ENCODE results near the gene ADAM20. TPM values are rescaled to one million over a fixed set of nuclear protein-coding genes. Genes with fewer than 3 reads are reported as not detected.
A peak's percentile ranks its signal among the peaks of the same experiment; 100 is the strongest.

The ADAM20 gene
- total RNA-seq, 1 experiment from 2014 or later, result 0.94 TPM

DNA sequence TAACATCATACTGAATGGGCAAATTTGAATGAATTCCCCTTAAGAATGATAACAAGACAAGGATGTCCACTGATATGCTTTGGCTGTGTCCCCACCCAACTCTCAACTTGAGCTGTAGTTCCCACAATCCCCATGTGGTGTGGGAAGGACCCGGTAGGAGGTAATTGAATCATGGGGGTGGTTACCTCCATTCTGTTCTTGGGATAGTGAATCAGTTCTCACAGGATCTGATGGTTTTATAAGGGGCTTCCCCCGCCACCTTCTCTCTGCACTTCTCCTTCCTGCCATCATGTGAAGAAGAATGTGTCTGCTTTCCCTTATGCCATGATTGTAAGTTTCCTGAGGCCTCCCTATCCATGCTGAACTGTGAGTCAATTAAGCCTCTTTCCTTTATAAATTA, 36.3 kb upstream of the ADAM20 start:
- Histone ChIP-seq H3K27ac (no peak overlapping the region), H3K9me2 (ENCODE audit: insufficient read depth) (no peaks in the 10 kb centered on the region; the same call in 1 of the 2 replicates), H3F3A (ENCODE audit: insufficient read depth, low read depth) (no peaks in the 10 kb centered on the region), H4K20me1 (ENCODE audit: insufficient read depth) (peaks cover 4% of the 10 kb centered on the region; the same call in 1 of the 2 replicates), H3K79me2 (ENCODE audit: low read depth) (no peaks in the 10 kb centered on the region), H3K4me3 (no peak overlapping the region), H3K4me2 (no peak overlapping the region), H3K9me3 (ENCODE audit: insufficient read depth, low read depth) (no peaks in the 10 kb centered on the region), H3K27me3 (ENCODE audit: insufficient read depth, low read depth) (no peaks in the 10 kb centered on the region), H3K36me3 (ENCODE audit: low read depth) (no peaks in the 10 kb centered on the region), H3K4me1 (replicated peaks; ENCODE audit: insufficient read depth) (no peaks in the 10 kb centered on the region), H2AFZ (no peak overlapping the region)
- no TSS peak for BruUV-seq (replicated peaks)
- intact Hi-C loops (cut with micrococcal nuclease; ENCODE audit: unreplicated experiment), result no loop called here
- peak in 1 of 2 experiments; percentile 9 for DNase-seq
- CTCF ChIA-PET, result no interaction called here
- no peak for TF ChIP-seq EZH2 (IDR thresholded peaks at IDR 0.05; ENCODE audit: low read depth)
- TF ChIP-seq, protein P1, sequence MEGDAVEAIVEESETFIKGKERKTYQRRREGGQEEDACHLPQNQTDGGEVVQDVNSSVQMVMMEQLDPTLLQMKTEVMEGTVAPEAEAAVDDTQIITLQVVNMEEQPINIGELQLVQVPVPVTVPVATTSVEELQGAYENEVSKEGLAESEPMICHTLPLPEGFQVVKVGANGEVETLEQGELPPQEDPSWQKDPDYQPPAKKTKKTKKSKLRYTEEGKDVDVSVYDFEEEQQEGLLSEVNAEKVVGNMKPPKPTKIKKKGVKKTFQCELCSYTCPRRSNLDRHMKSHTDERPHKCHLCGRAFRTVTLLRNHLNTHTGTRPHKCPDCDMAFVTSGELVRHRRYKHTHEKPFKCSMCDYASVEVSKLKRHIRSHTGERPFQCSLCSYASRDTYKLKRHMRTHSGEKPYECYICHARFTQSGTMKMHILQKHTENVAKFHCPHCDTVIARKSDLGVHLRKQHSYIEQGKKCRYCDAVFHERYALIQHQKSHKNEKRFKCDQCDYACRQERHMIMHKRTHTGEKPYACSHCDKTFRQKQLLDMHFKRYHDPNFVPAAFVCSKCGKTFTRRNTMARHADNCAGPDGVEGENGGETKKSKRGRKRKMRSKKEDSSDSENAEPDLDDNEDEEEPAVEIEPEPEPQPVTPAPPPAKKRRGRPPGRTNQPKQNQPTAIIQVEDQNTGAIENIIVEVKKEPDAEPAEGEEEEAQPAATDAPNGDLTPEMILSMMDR (conservative IDR thresholded peaks at IDR 0.05), result no peak
- POLR2A ChIA-PET (ENCODE audit: unreplicated experiment), result no interaction called here

DNA sequence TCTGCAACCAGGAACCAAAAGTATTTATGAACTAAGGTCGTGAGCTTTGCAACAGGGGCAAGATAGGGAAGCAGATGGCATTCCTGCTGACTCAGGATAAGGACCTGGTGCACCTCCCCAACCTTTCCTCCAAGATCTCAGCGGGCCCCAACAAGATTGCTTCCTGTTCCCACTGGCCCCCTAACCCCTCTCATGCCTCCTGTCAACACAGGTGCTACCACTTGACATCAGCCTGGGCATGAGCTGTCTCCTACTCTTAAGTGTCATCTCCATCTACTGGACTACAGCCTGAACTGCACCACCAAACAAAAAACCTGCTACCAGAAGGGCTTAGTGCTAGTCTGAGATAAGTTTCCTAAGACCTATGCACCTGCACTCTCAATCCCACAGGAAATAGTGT, 33.0 kb upstream of the ADAM20 start:
- BruUV-seq (replicated peaks), result no TSS peak
- CTCF ChIA-PET, result no interaction called here
- peaks cover 4% of the 10 kb centered on the region; the same call in 1 of the 2 replicates for H4K20me1 ChIP-seq (ENCODE audit: insufficient read depth)
- no peaks in the 10 kb centered on the region for H3K36me3 ChIP-seq (ENCODE audit: low read depth)
- TF ChIP-seq EZH2 (IDR thresholded peaks at IDR 0.05; ENCODE audit: low read depth), result no peak
- TF ChIP-seq, protein P1 (conservative IDR thresholded peaks at IDR 0.05), result peak; percentile 79
- POLR2A ChIA-PET (ENCODE audit: unreplicated experiment), result no interaction called here
- H2AFZ ChIP-seq, result no peak overlapping the region
- no peaks in the 10 kb centered on the region for H3K27me3 ChIP-seq (ENCODE audit: insufficient read depth, low read depth)
- intact Hi-C loops (cut with micrococcal nuclease; ENCODE audit: unreplicated experiment), result no loop called here
- H3K79me2 ChIP-seq (ENCODE audit: low read depth), result no peaks in the 10 kb centered on the region
- H3F3A ChIP-seq (ENCODE audit: insufficient read depth, low read depth), result no peaks in the 10 kb centered on the region
- H3K4me1 ChIP-seq (replicated peaks; ENCODE audit: insufficient read depth), result no peaks in the 10 kb centered on the region
- H3K27ac ChIP-seq, result no peak overlapping the region
- H3K9me3 ChIP-seq (ENCODE audit: insufficient read depth, low read depth), result no peaks in the 10 kb centered on the region; the same call in 1 of the 2 replicates
- peak in 1 of 2 experiments; percentile 6 for DNase-seq
- H3K9me2 ChIP-seq (ENCODE audit: insufficient read depth), result no peaks in the 10 kb centered on the region
- H3K4me2 ChIP-seq, result no peak overlapping the region
- no peak overlapping the region for H3K4me3 ChIP-seq

DNA sequence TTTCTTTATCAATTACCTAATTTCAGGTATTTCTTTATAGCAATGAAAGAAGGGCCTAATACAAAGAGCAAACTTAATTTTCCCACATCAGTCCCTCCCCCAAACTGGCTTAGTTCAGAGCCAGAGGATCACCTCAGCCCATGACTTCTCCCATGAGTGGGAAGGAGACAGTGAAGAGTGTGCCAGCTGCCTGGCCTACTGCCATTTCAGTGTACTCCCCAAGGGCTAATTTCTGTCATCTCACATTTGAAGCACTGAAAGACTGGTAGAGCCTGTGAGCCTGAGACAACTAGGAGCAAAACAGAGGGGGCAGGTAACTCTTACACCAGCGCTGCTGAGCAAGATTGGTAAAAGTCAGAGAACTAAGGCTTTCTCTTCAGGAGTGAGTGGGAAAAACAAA, 29.1 kb upstream of the ADAM20 start:
- Histone ChIP-seq H3K9me3 (ENCODE audit: insufficient read depth, low read depth) (no peaks in the 10 kb centered on the region; the same call in 1 of the 2 replicates), H2AFZ (no peak overlapping the region), H3K27me3 (ENCODE audit: insufficient read depth, low read depth) (no peaks in the 10 kb centered on the region), H3K4me1 (replicated peaks; ENCODE audit: insufficient read depth) (no peaks in the 10 kb centered on the region), H3K9me2 (ENCODE audit: insufficient read depth) (no peaks in the 10 kb centered on the region), H3K4me3 (no peak overlapping the region), H3K27ac (no peak overlapping the region), H3F3A (ENCODE audit: insufficient read depth, low read depth) (no peaks in the 10 kb centered on the region), H3K4me2 (no peak overlapping the region), H4K20me1 (ENCODE audit: insufficient read depth) (peaks cover 4% of the 10 kb centered on the region; the same call in 1 of the 2 replicates), H3K79me2 (ENCODE audit: low read depth) (no peaks in the 10 kb centered on the region), H3K36me3 (ENCODE audit: low read depth) (peaks cover 3% of the 10 kb centered on the region; the same call in 1 of the 2 replicates)
- intact Hi-C loops (cut with micrococcal nuclease; ENCODE audit: unreplicated experiment), result no loop called here
- ChIA-PET CTCF (no interaction called here), POLR2A (ENCODE audit: unreplicated experiment) (no interaction called here)
- no peak for DNase-seq
- TF ChIP-seq, protein P1 (conservative IDR thresholded peaks at IDR 0.05), result no peak
- no peak for TF ChIP-seq EZH2 (IDR thresholded peaks at IDR 0.05; ENCODE audit: low read depth)
- no TSS peak for BruUV-seq (replicated peaks)
